Smooth muscle cell (in vitro differentiated cells): ENCODE measurements around the gene SCRG1. TPM values are rescaled to one million over a fixed set of nuclear protein-coding genes. Genes with fewer than 3 reads are reported as not detected.

ENCODE experiments used
- DNase-seq: peaks from one replicate; lab custom pipeline; 2025; ENCODE audit not compliant: unreplicated experiment; lab: John Stamatoyannopoulos, UW
- H2AFZ ChIP-seq: fragments of 200-600 bp; sonication (generic); 2 replicates; pipeline ENCODE4 v1.6.0; 2016; ENCODE audit warnings: antibody characterized with exemption, low read depth, mild to moderate bottlenecking
- H3F3A ChIP-seq: fragments of 200-600 bp; sonication (generic); 2 replicates; pipeline ENCODE4 v1.6.0; 2017; ENCODE audit warnings: antibody characterized with exemption, low read depth
- H3K27ac ChIP-seq: fragments of 200-600 bp; sonication (generic); 2 replicates; pipeline ENCODE4 v1.5.1; 2016; ENCODE audit warnings: low read depth, mild to moderate bottlenecking
- H3K27me3 ChIP-seq: fragments of 200-600 bp; sonication (generic); 2 replicates; pipeline ENCODE4 v1.6.1; 2016; ENCODE audit warnings: low read depth, mild to moderate bottlenecking
- H3K36me3 ChIP-seq: fragments of 200-600 bp; sonication (generic); 2 replicates; pipeline ENCODE4 v1.5.1; 2016; ENCODE audit warnings: low read depth
- H3K4me1 ChIP-seq: fragments of 200-600 bp; sonication (generic); 2 replicates; pipeline ENCODE4 v1.5.1; 2016; ENCODE audit warnings: low read depth
- H3K4me2 ChIP-seq: fragments of 200-600 bp; sonication (generic); 2 replicates; pipeline ENCODE4 v1.6.0; 2016; ENCODE audit warnings: mild to moderate bottlenecking
- H3K4me3 ChIP-seq: fragments of 200-600 bp; sonication (generic); 2 replicates; pipeline ENCODE4 v1.5.1; 2016; ENCODE audit warnings: mild to moderate bottlenecking
- H3K79me2 ChIP-seq: fragments of 200-600 bp; sonication (generic); 2 replicates; pipeline ENCODE4 v1.6.0; 2016; ENCODE audit warnings: low read depth, mild to moderate bottlenecking
- H3K9ac ChIP-seq: fragments of 200-600 bp; sonication (generic); 2 replicates; pipeline ENCODE4 v1.6.0; 2016; ENCODE audit warnings: low read depth
- H3K9me3 ChIP-seq: fragments of 200-600 bp; sonication (generic); replicated peaks from 2 replicates; pipeline ENCODE4 v1.5.1; 2016; ENCODE audit warnings: low read depth
- H4K20me1 ChIP-seq: fragments of 200-600 bp; sonication (generic); 2 replicates; pipeline ENCODE4 v1.6.0; 2016; ENCODE audit warnings: low read depth
- CTCF ChIP-seq: fragments of 200-600 bp; sonication (generic); IDR thresholded peaks from 2 replicates; pipeline ENCODE4 v1.5.1; 2017; ENCODE audit warnings: borderline replicate concordance, mild to moderate bottlenecking, antibody characterized with exemption; ENCODE audit not compliant: insufficient read depth, poor library complexity, severe bottlenecking
- WGBS: methylation state at CpG from one replicate; pipeline ENCODE4 v1.1.7; 2016; ENCODE audit warnings: low lambda C conversion rate; 5-methylcytosine and 5-hydroxymethylcytosine counted together
- polyA plus RNA-seq: library from polyadenylated mRNA; unstranded; fragments of >200 nt; fragmentation: Nextera tagmentation; extraction: Ambion mirVana; gene quantifications from 2 replicates; pipeline ENCODE4 v1.2.1, GENCODE V29; 2016
- total RNA-seq: library from RNA; depleted of rRNA; stranded (reverse); fragments of >200 nt; gene quantifications from 2 replicates; pipeline ENCODE4 v1.2.3, GENCODE V29; 2014

Gene SCRG1
- total and polyA plus RNA-seq, 2 experiments from 2014 or later, result 3.1 to 18.5 TPM

- Histone ChIP-seq H3F3A (peaks cover 3% of the 10 kb centered on the region), H3K79me2 (no peaks in the 10 kb centered on the region), H3K27ac (no peak overlapping the region), H4K20me1 (no peaks in the 10 kb centered on the region), H3K4me1 (no peaks in the 10 kb centered on the region), H2AFZ (no peak overlapping the region), H3K4me2 (no peak overlapping the region), H3K9me3 (no peaks in the 10 kb centered on the region), H3K36me3 (no peaks in the 10 kb centered on the region), H3K4me3 (no peak overlapping the region), H3K9ac (no peak overlapping the region), H3K27me3 (no peaks in the 10 kb centered on the region)
- WGBS, result 92% methylated on average over 3 of the region's 3 CpGs
- TF ChIP-seq CTCF, result no peak
- DNase-seq, result no peak
These were observed 19.7 kb upstream of the SCRG1 start for GRCh38 chr4:173418639-173419038.

GRCh38 chr4:173417833-173418232, 18.9 kb upstream of the SCRG1 start:
- no peaks in the 10 kb centered on the region for H3K36me3 ChIP-seq
- H3K9ac ChIP-seq, result no peak overlapping the region
- no peaks in the 10 kb centered on the region for H3K79me2 ChIP-seq
- H3K27ac ChIP-seq, result no peak overlapping the region
- H3K4me2 ChIP-seq, result no peak overlapping the region
- no peak overlapping the region for H3K4me3 ChIP-seq
- no peaks in the 10 kb centered on the region for H4K20me1 ChIP-seq
- peaks cover 3% of the 10 kb centered on the region for H3F3A ChIP-seq
- no peak for TF ChIP-seq CTCF
- no peaks in the 10 kb centered on the region for H3K9me3 ChIP-seq
- H2AFZ ChIP-seq, result no peak overlapping the region
- DNase-seq, result no peak
- H3K27me3 ChIP-seq, result no peaks in the 10 kb centered on the region
- H3K4me1 ChIP-seq, result no peaks in the 10 kb centered on the region

GRCh38 chr4:173415885-173416653, 17.2 kb upstream of the SCRG1 start:
- Histone ChIP-seq H3K4me1 (no peaks in the 10 kb centered on the region), H3K9ac (no peak overlapping the region), H3K79me2 (no peaks in the 10 kb centered on the region), H3K27me3 (no peaks in the 10 kb centered on the region), H3K9me3 (no peaks in the 10 kb centered on the region), H3K4me2 (no peak overlapping the region), H2AFZ (no peak overlapping the region), H3K4me3 (no peak overlapping the region), H3K27ac (no peak overlapping the region), H3F3A (peaks cover 3% of the 10 kb centered on the region), H4K20me1 (no peaks in the 10 kb centered on the region), H3K36me3 (no peaks in the 10 kb centered on the region)
- WGBS, result 80% methylated on average over 26 of the region's 26 CpGs
- TF ChIP-seq CTCF, result no peak
- DNase-seq, result no peak

- Histone ChIP-seq H3K27me3 (no peaks in the 10 kb centered on the region), H3K36me3 (no peaks in the 10 kb centered on the region), H2AFZ (no peak overlapping the region), H3K9ac (no peak overlapping the region), H3K27ac (no peak overlapping the region), H3K4me1 (no peaks in the 10 kb centered on the region), H3K79me2 (no peaks in the 10 kb centered on the region), H3K9me3 (no peaks in the 10 kb centered on the region), H3K4me3 (no peak overlapping the region), H3F3A (no peaks in the 10 kb centered on the region), H3K4me2 (no peak overlapping the region), H4K20me1 (no peaks in the 10 kb centered on the region)
- TF ChIP-seq CTCF, result no peak
- 41% methylated on average over 3 of the region's 3 CpGs for WGBS
- no peak for DNase-seq
These were observed 16.2 kb upstream of the SCRG1 start for GRCh38 chr4:173415092-173415491.
